ENCODE data around the gene CEP112.

CEP112 gene

DNA sequence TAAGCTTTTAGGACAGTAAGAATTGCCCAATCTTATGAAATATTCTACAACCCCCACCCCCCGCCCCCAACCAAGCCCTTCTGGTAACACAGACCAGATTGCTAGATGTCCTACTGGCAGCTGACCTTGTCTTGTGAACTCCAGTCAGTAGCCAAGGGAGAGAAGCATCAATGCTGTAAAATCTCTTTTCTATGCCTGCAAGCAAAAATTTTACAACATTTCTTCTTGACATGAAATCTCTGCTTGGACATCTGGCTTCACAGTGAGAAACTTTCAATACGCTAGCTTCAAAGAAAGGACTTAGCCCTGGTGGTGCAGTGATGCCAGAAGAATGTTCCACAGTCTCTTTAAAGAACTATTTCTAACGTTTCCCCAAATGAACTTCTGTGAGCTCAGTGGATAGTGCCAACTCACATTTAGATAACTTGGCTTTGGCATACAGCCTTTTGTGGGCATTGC is 461.2 kb downstream of the CEP112 start:
- no peaks in the 10 kb centered on the region for H3K27me3 ChIP-seq (ENCODE audit: insufficient read depth, low read depth, severe bottlenecking)
- H3K4me3 ChIP-seq (ENCODE audit: low read depth, low read length): no peak overlapping the region
- H3K27ac ChIP-seq: no peak overlapping the region
- no peak for DNase-seq
- no peaks in the 10 kb centered on the region for H3K9me3 ChIP-seq (ENCODE audit: severe bottlenecking)
- no peak for TF ChIP-seq CTCF (IDR thresholded peaks at IDR 0.05; ENCODE audit: low read depth, low read length)
- no peaks in the 10 kb centered on the region for H3K36me3 ChIP-seq

DNA sequence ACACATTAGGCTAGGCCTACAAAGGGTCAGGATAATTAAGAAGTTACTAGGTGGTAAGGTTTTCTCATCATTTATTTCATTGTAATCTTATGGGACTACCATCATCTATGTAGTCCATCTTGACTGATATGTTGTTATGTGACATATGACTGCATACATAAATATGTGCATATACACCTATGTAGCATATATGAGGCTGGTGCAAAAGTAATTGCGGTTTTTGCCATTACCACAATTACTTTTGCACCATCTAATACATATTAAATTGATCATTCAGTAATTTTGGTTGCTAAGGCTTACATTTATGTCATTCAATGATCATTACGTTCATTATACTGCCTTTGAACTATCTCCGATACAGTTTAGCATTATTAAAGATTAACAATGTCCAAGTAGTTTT is 462.7 kb downstream of the CEP112 start:
- Histone ChIP-seq H3K4me3 (ENCODE audit: low read depth, low read length) (no peak overlapping the region), H3K36me3 (no peaks in the 10 kb centered on the region), H3K9me3 (ENCODE audit: severe bottlenecking) (no peaks in the 10 kb centered on the region), H3K27me3 (ENCODE audit: insufficient read depth, low read depth, severe bottlenecking) (no peaks in the 10 kb centered on the region), H3K27ac (no peak overlapping the region)
- TF ChIP-seq CTCF (IDR thresholded peaks at IDR 0.05; ENCODE audit: low read depth, low read length): no peak
- DNase-seq: no peak

DNA sequence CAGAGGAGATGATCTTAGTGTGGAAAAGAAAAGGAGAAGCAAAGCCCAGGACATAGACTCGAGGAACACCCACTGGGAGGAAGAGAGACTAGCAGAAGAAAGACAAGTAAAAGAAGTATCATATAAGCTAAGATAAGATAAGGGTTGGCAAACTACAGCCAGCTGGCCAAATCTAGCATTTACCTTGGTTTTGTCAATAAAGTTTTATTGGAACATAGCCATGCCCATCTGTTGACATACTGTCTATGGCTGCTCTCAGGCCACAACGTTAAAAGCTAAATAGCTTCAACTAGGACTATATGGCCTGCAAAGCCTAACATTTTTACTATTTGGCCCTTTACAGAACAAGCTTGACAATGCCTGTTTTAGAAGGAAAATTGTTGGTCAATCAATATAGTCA is 464.1 kb downstream of the CEP112 start:
- H3K4me3 ChIP-seq (ENCODE audit: low read depth, low read length): no peak overlapping the region
- no peak for TF ChIP-seq CTCF (IDR thresholded peaks at IDR 0.05; ENCODE audit: low read depth, low read length)
- H3K36me3 ChIP-seq: no peaks in the 10 kb centered on the region
- H3K27me3 ChIP-seq (ENCODE audit: insufficient read depth, low read depth, severe bottlenecking): no peaks in the 10 kb centered on the region
- H3K9me3 ChIP-seq (ENCODE audit: severe bottlenecking): no peaks in the 10 kb centered on the region
- no peak overlapping the region for H3K27ac ChIP-seq
- no peak for DNase-seq

- H3K4me3 ChIP-seq (ENCODE audit: low read depth, low read length): no peak overlapping the region
- H3K27me3 ChIP-seq (ENCODE audit: insufficient read depth, low read depth, severe bottlenecking): no peaks in the 10 kb centered on the region
- no peaks in the 10 kb centered on the region for H3K9me3 ChIP-seq (ENCODE audit: severe bottlenecking)
- no peaks in the 10 kb centered on the region for H3K36me3 ChIP-seq
- H3K27ac ChIP-seq: no peak overlapping the region
- no peak for TF ChIP-seq CTCF (IDR thresholded peaks at IDR 0.05; ENCODE audit: low read depth, low read length)
- DNase-seq: no peak
These were observed 464.7 kb downstream of the CEP112 start for GRCh38 chr17:65727246-65727645.

DNA sequence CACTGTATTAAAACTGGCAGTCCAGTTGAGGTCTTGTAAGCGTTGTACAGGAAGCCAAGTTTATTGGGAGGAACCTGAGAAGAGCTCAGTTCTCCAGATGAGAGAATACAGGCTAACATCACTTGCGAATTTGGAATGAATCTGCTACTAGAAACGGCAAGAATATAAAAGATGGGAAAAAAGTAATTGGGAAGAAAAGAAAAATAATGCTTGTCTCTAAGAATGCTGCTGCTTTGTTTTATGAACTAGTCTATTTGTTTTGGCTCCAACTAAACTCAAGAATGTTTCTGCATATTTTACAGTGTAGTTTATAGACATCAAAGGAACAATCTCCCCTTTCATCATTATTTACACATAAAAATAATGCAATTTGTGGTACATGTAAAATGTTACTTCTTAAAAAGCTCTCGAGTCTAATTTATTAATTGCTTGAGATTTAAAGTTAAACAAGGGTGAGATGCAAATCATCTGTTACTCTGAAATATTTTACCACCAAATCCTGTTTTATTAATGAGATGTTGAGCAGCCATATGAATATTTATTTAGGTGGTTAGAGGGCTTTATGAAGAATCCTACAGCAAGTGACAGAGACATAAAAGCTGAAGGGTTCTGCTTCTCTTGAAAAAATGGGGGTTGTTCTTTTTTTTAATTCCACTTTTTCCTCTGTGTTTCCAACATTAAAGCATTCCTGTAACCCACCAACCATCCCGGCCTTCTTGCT is 468.3 kb downstream of the CEP112 start:
- Histone ChIP-seq H3K36me3 (no peaks in the 10 kb centered on the region), H3K9me3 (ENCODE audit: severe bottlenecking) (no peaks in the 10 kb centered on the region), H3K27me3 (ENCODE audit: insufficient read depth, low read depth, severe bottlenecking) (no peaks in the 10 kb centered on the region), H3K27ac (no peak overlapping the region), H3K4me3 (ENCODE audit: low read depth, low read length) (no peak overlapping the region)
- TF ChIP-seq CTCF (IDR thresholded peaks at IDR 0.05; ENCODE audit: low read depth, low read length): no peak
- DNase-seq: no peak

DNA sequence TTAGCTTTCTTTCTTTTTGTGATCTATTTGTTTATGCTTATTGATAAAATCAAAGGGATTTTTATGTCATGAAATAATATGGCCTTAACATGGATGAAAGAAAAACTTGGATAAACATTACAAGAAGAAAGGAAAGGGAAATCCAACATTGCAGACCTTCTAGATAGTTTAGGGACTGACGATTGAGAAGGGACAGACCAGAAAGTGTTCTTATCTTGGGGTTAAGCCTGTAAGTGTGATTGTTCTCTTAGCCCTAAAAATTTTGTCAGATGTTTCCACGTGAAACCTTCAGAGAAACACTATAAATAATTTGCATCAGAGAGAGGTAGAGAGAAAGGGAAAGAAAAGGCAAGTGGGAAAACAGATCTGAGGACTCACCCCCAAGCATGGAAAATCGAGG is 473.3 kb downstream of the CEP112 start:
- Histone ChIP-seq H3K36me3 (no peaks in the 10 kb centered on the region), H3K4me3 (ENCODE audit: low read depth, low read length) (no peak overlapping the region), H3K27me3 (ENCODE audit: insufficient read depth, low read depth, severe bottlenecking) (no peaks in the 10 kb centered on the region), H3K27ac (no peak overlapping the region), H3K9me3 (ENCODE audit: severe bottlenecking) (no peaks in the 10 kb centered on the region)
- DNase-seq: no peak
- no peak for TF ChIP-seq CTCF (IDR thresholded peaks at IDR 0.05; ENCODE audit: low read depth, low read length)
